GM21723 (cell line): ENCODE results near the gene CEP164.

Experiments
- ATAC-seq: cut with Tn5 transposase; IDR thresholded peaks from one replicate; pipeline ENCODE4 v1.9.1; 2021; ENCODE audit warnings: mild to moderate bottlenecking, moderate library complexity; ENCODE audit not compliant: unreplicated experiment

CEP164 gene

DNA sequence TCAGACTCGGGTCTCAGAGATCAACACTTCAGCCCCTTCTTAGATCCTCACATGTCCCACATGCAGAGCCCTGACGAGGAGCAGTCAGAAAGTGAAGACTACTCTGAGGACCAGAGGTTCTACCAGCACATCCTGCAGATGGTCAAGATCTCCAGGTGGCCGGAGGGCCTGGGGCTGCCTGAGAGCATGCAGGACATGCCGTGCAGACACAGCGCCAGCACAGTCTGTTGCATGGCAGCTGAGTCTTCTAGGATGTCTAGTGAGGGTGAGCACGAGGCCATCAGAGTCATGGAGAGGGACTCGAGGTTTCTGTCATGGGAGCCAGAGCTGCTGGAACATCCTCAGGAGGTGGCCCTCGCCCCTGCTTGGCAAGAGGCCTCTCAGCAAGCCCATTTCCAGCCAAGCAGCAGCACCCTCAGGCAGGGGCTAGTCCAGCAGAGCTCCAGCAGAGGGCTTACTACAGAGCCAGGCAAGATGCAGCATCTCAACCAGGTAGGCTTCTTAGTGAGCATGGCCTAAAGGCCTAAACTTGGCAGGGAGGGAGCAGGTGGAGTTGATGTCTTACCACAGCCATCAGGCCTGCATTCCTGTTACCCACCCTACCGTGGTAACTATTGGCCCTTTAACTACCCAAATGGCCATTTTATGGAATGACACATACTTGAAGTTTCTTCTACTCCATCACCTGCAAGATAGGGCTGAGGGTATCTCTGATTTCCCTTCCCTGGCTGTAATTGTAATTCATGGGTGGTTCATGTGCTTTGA is 28.7 kb downstream of the CEP164 start:
- no peak for ATAC-seq

DNA sequence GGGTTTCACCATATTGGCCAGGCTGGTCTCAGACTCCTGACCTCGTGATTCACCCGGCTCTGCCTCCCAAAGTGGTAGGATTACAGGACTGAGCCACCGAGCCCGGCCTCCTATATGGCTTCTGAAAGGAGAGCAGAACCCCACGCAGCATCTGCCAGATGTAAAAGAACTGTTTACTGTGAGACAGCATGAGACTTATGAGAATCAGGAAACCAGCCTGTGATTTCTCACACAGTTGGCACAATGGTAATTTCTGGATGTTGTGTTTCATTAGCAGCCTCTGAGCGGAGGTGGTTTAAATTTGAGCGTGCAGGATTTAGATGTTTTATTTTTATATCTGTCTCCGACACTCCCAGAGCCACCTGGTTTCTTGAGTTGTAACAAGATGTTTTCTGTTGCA is 33.8 kb downstream of the CEP164 start:
- no peak for ATAC-seq

DNA sequence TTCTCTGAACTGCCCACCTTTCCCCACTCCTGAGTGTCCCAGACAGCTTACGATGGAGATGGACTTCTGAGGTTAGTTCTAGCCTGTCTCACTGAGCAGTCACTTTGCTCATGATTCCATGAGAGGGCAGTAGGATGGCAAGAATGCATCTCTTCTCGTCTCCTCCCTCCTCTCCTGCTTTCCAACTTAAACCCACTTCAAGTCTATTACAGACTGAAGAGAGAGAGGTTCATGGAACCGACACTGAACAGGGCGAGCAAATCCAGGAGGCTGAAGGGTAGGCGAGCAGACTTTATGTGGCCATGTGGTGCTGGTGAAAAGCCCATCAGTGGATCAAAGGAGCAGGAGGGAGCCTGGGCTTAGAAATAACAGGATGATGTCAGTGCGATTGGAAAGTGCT is 38.6 kb downstream of the CEP164 start:
- no peak for ATAC-seq

- ATAC-seq = no peak
Measured at GRCh38 chr11:117366875-117367274, 39.2 kb downstream of the CEP164 start.

- no peak for ATAC-seq
Measured at GRCh38 chr11:117369534-117369933, 41.9 kb downstream of the CEP164 start.

- ATAC-seq = no peak
Measured at GRCh38 chr11:117371453-117371852, 43.8 kb downstream of the CEP164 start.

GRCh38 chr11:117374316-117375055 is 46.8 kb downstream of the CEP164 start:
- ATAC-seq = no peak

DNA sequence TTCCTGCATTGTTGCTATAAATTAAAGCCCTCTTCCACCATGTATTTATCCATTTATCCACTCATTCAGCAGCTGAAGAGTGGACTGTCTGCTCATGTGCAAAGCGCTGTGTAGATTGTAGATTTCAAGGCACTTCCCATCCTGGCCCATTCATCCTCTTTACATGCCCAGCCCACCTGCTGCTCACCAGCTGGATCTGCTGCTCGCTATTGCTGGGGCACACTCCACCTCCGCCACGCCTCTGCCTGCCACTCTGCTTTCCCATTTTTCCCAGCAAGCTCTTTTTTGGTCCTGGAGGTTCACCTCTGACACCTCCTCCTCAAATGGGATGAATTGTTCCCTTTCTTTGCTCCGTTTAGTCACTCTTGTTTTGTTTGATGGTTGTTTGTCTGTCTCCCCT is 48.3 kb downstream of the CEP164 start:
- no peak for ATAC-seq

DNA sequence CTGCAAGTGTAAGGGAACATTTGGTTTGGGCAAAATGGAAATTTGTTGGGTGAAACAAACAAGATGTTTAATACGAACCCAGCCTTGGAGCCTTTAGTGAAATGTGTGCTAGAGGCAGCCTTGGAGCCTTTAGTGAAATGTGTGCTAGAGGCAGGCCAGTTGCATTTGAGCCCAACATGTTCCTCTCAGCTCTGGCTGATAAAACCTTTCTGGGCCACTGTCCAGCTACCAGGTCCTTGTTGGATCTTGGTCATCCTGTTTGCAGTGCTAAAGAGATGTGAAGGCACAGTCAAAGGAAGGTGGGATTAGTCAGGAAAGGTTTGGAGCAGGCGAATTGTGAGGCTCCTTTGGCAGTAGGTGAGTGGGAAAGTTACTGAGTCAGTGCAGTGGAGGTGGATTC is 48.9 kb downstream of the CEP164 start:
- no peak for ATAC-seq

GRCh38 chr11:117378976-117379865 is 51.6 kb downstream of the CEP164 start:
- no peak for ATAC-seq

- ATAC-seq = no peak
Measured at GRCh38 chr11:117380676-117381075, 53.0 kb downstream of the CEP164 start.

- ATAC-seq = no peak
Measured at GRCh38 chr11:117381481-117382387, 54.1 kb downstream of the CEP164 start.

DNA sequence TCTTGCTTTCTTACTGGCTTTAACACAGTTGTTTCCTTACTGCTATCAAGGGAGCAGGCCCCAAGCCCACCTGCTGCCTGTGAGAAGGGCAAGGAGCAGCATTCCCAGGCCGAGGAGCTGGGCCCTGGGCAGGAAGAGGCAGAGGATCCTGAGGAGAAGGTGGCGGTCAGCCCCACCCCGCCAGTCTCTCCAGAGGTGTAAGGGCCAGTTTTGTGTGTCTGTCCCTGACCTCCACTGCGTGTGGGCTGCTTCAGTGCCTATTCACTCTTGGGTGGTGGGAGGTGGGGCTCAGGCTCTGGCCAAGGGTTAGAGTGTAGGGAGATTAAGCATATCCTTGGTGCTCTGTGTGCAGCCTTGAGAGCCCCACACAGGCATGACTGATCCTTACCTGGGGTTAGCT is 55.1 kb downstream of the CEP164 start:
- no peak for ATAC-seq

GRCh38 chr11:117384045-117384444 is 56.4 kb downstream of the CEP164 start:
- ATAC-seq = no peak

DNA sequence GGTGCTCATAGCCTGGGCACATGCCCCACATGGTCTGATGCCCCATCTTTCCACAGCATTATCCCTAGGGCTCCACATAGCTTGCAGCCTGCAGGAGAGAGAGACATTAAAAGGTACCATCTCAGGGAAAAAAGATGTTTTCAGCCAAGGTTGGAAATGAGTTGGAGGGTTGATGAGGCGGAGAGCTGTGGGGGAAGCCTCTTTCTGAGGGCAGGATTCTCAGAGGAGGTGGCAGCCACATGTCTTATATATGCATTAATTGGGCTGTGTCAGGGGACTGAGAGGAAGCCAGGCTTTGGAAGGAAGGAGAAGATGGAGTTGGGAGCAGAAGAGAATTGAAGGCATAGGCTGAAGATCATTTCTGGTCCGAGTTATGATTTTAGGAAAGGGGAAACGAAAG is 57.8 kb downstream of the CEP164 start:
- ATAC-seq = no peak

- no peak for ATAC-seq
Measured at GRCh38 chr11:117385906-117386305, 58.3 kb downstream of the CEP164 start.

DNA sequence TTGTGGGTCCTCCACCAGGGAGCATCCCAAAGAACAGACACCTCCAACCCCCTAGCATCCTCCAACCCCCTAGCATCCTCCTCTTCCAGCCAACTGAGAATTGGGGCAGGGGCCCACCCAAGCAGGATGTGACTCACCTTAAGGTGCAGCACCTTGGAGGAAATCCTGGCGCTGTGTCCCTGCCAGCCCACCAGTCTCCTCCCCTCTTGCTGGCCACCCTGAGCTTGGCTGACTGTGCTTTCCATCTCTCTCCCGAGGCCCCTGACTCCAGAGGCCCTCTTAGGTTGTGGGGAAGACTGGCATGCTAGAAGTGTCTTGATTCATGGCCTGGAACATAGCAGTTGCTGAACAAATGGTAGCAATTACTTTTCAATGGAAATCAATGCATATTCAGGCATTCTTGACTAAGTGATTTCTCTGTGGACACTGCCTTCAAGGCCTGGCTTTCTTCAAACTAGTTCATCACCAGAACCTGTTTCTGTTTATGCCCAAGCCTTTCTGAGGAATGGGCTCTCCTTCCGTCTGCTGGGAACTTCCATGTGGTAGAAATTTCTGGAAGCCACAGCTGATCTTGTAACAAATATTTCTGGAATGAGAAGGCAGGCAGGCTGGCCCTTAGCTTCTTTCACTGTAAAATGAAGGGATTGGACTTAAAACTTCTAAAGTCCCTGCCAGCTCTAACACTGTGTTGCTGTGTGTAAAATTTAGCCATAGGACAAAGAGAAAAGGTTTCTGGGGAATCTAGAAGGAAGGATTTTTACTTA is 60.5 kb downstream of the CEP164 start:
- ATAC-seq = no peak

DNA sequence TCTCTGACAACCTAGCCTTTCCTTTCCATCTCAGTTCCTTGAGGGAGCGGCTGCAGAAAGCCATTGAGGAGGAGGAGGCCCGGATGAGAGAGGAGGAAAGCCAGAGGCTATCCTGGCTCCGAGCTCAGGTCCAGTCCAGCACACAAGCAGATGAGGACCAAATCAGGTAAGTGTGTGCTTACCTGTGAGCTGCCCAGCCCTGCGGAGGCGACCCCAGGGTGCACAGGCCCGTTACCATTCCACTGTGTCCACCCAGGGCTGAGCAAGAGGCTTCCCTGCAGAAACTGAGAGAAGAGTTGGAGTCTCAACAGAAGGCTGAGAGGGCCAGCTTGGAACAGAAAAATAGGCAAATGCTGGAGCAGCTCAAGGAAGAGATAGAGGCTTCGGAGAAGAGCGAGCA is 63.1 kb downstream of the CEP164 start:
- no peak for ATAC-seq

GRCh38 chr11:117391181-117391580 is 63.5 kb downstream of the CEP164 start:
- no peak for ATAC-seq
